CD4-positive, alpha-beta T cell treated with Interleukin-6 at 100 ng/mL for 8 hours (primary cell): ENCODE results near the gene CD44.

Source experiments
- DNase-seq: peaks from one replicate; pipeline ENCODE4 v3.0.0-alpha.2; 2020; ENCODE audit warnings: mixed read lengths, low spot score

Gene CD44

DNA sequence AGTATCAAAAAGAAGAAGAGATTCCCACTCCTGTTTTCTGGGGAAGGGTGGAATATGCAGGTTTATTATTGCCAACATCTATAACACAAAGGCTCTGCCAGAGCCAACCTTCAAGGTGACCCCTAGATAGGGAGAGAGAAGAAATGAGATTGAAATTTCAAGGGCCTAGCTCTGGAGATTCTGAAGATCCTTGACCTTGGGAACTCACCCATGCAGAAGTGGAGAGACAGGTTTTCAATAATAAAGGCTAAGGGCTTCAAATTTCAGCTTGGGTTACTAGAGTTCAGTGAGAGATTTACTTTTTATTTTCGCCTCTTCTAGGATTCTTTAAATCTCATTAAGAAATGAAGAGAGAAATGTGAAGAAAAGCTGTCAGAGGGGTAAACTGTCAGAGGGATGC lies 98.4 kb downstream of the CD44 start:
- no peak for DNase-seq

DNA sequence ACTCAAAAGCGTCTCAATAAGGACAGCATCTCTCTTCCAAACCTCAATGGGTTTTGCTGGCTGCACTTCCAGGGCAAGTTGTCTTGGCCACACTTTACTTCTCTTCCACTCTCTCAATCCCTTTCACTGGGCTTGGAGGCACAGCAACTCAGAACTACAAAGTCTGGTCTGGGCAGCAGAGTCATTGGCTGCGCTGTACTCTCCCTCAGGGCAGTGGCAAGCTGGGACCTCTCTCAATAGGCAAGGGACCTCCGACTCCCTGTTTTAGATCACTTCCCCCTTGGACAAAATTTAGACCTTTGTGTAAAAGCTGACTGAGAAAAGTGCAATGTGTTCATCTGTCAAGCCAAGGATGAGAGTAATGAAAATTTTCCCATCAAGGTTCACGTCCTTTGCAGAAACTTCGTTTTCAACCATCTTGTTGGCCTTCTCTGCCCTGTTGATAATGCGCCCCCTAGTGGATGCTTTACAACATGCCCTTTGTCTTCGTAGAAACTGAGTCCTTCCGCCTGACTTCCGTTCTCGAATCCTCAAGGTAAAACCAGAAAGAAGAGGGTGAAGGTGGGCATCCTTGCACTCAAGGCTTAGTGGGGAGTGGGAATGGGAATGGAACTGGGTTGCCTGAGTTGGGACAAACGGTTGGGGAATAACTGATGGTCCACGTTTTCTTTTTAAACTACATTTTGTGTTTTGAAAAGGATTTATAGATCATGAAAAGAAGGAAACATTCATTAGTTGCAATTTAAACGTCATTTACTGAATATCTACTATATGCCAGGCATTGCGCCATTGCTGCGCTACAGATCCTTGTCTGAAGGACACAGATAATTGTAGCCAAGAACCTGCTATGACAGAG lies 99.1 kb downstream of the CD44 start:
- DNase-seq = peak; percentile 59

DNA sequence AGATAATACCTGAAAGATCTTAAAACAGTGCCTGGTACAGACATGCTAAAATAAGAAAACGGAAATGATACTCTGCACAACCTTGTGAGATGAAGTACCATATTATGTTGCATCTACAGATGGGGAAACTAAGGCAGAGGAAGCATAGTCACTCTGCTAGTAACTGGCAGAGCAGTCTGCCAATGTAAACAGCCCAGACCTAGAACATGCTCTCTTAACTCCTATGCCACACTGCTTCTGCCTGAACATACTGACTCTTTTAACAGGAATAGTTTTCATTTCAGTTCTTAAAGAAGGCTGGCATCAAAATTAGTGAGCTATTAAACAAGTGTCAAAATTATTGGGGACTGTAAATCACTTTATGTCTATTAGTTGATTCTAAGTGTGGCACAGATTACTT lies 99.9 kb downstream of the CD44 start:
- no peak for DNase-seq

DNA sequence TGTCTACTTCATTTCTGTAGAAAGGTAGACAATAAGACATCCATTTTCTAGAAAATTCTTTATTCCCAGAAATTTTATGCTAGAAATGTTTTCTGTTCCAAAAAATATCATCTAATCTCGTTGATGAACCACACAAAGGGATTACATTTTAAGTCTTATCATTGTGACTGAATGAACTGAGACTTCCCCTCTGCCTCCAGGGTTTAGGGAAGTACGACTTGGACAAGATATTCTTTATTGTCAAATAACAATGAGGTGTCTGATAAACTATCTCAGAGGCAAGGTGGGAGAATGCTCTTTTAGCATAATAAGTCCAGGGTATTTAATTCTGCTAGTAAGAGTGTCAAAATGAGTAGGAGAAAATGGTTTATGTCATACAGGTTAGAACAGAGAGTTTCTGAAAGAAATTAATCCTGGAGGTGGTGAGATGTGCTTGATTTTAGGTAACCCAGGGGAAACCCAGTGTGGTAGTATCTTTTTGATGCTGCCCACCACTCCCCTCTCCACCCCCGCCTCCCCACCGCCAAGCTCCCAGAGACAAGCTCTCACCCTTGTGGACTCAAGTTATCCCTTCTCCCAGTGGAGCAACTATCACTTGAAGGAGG lies 100.6 kb downstream of the CD44 start:
- DNase-seq = no peak

DNA sequence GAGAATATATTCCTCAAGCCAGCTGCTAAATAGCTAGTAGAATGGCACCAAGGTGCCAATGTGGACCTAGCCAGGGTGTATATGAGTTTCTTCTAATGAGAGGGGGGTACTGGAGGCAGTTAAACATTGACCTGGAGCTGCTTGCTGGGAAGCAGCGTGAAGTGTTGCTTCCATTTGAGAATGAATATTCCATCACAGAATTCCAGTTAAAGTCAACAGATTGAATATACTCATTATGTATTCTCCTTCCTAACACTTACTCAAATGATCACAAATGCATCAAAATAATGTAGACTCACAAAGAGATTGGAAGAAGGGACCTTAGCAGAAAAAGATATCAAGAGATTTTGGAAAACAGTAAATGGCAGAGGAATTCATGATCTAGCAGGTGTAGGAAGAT lies 102.1 kb downstream of the CD44 start:
- DNase-seq = no peak

DNA sequence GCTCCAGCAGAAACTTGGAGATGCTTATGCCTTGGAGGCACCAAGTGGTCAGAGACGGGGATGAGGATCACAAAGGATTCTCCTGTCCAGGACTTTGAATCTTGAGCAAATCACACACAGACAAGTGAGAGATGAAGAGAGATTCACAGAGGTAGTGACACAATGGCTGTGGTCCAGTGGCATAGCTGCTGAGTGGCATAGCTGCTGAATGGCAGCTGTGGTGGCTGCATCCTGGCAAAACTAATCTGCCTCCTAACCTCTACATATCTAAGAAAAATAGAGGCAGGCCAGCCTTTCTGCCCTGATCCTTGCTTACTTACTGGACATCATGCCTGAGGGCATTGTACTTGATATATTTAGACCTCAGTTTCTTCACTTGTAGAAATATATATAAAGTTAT lies 102.6 kb downstream of the CD44 start:
- no peak for DNase-seq

DNA sequence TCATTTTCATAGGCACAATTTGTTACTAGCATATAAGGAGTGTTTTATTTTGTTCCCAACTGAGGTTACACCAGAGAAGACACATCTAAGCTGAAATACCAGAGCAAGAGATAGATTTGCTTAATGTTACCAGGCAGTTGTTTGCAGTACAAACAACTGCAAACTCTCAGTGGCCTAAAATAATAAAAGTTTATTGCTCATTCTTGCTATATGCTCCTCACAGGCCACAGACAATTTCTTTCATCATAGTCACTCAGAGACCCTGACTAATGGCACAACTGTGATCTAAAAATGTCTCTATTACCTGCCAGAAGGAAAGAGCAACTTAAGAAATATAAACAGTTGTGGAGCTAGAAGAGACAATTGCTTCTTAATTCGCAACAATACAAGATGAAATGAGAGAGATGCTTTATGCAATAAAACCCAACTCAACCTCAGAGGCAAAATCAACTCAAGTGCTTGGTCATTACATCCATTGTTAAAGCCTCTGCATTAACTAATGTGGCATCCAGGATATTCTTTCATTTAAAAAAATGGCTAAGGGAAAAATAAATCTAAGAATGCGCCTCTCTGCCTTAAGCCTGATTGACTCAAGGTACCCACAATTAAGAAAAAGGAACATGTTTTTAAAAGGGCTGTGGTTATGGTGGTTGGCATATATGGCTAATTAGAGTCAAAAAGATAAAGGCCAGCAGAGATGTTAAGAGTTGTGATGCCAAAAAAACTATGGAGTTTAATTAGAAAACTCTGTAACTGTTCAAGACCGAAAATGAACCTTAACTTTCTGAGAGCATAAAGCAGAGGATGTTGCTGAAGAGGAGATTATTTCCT lies 103.7 kb downstream of the CD44 start:
- DNase-seq = no peak

DNA sequence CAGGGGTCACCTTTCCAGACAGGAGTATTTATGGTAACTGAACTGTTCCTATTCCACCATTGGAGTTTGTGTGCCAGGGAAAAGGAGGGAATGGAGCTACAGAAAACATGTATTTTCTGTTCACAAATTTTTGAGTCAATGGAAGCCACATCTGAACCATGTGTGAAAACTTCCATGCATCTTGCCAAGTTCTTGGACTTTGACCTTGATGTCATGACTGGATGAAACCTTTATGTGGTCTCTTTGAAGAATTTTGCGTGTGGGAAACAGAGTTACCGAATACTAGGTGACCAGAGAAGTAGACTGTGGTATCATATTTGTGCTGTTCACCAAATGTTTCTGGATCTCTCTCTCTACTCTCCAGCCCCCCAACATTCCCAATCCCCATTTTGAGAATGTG lies 104.8 kb downstream of the CD44 start:
- DNase-seq = no peak

DNA sequence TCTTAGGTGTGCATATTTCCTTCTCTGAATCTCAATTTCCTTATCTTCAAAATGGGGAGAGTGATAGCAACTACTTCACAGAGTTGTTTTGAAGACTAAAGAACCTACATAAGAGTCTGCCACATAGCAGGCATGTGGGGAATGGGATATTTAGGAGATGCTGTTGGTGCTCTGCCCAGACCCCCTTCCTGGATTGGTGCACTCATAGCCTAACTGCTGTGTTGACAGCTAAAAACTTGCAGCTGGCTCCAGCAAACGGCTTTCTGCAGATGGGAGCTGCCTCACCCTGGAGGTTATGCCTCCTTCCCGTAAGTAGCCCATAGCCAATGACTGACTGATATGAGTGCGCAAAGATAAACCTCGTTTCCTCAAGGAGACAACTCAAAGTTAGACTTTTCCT lies 106.1 kb downstream of the CD44 start:
- no peak for DNase-seq

DNA sequence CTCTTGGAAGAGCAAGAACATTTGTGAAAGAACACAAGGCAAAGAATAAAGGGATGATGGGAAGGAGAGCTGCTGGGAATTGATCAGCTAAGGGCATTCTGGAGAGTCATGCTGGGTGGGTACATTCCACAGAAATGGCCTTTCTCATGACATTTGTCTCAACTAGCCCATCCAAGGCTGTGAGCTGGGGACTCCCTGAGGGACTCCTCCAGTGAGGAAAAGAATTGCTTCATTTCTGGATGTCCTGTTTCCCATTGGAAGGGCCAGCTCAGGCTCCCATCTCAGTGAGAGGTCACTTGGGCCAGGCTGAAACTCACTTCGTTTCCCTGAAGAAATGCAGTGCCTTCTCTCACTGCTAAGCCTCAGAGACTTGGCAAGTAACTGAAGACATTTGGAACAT lies 106.8 kb downstream of the CD44 start:
- DNase-seq = no peak

DNA sequence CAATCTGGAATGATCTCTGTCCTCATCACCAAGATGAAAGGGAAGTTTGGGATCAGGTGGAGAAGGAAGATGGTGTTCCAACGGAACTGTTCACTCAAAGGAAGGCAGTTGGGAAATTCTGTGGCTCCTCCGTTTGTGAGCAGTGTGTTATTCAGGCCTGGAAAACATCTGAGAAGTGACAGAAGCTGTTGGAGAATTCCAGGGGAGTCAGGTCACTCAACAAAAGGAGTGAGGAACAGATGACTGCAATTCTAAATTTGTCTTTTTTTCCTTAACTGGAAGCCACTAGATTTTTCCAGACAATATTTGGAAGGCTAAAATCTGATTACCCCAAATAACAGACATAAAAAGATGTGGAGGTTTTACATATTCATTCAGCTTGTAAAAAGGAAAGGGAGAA lies 107.8 kb downstream of the CD44 start:
- no peak for DNase-seq

DNA sequence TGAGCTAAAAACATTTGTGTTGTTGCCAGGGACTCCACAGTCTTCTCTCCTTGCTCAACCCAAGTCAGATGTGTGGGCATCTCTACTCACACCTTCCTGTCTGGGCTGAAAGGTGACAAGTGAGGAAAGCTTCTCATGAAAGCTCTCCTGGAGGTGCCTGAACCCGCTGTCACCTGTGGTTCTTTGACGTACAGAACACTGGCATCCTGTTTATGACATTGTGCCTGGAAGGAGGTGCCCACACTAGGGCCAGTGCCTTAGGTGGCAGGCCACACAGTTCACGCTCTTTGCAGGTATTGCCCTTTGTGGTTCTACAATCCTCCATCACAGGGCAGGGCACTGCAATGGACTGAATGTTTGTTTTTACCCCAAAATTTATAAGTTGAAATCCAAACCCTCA lies 108.5 kb downstream of the CD44 start:
- DNase-seq = peak; percentile 85

DNA sequence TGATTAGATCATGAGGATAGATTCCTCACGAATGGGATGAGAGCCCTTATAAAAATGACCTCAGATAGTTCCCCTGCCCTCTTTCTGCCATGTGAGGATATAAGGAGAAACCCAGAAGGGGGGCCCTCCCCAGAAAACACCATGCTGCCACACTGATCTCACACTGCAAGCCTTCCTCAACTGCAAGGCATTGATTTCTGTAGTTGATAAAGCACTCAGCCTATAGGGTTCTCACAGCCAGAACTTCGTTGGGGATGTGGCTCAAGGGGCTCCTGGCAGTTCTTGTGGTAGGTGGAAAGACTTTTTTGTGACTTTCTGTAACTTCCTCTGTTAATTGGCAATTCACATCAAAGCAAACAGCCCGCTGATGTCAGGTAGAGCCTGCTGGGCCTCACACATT lies 108.9 kb downstream of the CD44 start:
- DNase-seq = peak; percentile 44

DNA sequence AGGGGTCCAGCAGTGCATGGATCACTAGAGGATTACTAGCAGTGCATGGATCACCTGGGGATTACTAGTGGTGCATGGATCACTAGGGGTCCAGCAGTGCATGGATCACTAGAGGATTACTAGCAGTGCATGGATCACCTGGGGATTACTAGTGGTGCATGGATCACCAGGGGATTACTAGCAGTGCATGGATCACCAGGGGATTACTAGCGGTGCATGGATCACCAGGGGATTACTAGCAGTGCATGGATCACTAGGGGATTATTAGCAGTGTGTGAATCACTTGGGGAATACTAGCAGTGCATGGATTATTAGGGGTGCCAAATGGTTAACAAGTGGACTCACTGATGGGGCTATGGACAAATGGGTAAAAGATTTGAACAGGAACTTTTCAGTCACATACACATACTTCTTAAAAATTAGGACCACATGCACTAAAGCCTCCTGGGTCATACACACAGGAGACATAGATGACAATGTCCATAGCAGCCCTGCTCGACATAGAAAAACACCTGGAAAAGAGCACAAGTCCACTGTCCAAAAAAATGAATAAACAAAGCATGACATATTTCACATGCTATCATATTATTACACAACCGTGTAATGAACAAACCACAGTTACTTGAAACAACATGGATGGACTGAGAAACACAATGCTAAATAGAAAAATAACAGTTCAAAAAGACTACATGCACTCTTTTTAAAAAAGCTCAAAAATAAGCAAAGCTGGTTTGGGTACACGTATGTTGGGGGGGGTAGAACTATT lies 109.8 kb downstream of the CD44 start:
- DNase-seq = no peak

DNA sequence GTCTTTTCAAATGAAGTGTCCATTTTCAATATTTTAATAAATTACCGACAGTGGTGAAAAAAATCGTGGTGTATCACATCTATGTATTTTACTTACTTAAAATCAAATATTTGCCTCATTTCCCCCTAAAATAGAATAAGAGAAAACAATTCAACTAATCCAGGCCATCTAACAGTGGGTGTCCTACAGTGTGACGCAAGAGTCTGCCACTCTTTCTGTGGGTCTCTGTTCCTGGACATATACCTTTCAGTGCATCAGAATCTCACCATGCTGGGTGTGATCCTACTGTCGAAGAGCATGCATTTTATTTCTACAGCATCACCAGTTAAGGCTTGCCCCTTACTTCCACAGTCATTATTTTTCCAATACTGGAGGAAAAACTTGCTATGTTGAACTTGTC lies 111.2 kb downstream of the CD44 start:
- DNase-seq = no peak

DNA sequence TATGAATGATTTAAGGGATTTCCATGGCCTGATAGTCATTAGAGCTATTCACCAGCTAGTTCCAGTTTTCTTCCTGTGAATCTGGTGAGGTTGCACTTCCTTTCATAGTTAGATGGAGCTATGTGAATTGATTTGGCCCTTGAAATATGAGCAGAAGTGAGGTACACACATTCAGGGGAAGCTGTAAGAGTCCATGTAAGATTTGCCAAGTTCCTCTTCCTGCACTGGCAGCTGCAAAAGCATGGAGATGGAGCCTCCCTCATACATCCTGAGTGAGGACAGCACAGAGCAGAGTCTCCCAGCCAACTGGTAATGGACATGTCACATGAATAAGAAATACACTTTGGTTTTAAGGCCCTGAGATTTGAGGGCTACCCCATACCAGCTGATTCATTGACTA lies 111.7 kb downstream of the CD44 start:
- no peak for DNase-seq

DNA sequence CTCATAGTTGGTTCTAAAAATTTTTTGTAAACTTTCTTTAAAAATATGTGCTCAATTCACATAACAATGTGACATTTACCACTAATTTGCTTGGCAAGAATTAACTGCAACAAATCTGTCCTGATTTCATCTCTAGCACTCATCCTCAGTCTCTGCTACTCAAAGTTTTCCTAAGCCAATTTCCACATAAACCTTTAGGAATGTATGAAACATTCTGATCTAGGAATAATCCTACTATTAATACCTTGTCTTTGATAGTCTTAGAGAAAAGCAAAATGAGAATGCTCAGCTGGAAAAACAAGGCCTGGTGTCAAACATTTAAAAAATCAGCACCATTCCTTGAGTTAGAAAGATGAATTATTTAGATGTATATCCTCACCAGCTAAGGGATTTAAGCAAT lies 114.3 kb downstream of the CD44 start:
- DNase-seq = no peak

DNA sequence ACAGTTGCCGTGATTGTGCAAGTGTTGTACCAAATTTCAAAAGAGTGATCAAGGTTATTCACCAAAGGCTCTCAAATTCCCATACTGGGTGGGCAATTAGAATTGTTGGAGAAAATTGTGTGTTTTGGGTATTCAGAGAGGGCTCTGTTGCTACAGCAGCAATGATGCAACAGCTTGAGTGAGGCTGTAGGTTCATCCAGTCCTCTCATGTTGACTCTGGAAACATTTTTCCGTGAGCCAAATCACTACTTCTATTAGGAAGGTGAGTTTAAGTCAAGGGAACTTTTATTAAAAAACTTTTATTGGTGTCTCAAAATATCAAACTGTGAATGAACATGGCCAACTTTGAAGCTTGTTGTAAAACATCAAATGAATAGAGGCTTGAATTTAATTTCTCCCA lies 116.5 kb downstream of the CD44 start:
- DNase-seq = no peak

DNA sequence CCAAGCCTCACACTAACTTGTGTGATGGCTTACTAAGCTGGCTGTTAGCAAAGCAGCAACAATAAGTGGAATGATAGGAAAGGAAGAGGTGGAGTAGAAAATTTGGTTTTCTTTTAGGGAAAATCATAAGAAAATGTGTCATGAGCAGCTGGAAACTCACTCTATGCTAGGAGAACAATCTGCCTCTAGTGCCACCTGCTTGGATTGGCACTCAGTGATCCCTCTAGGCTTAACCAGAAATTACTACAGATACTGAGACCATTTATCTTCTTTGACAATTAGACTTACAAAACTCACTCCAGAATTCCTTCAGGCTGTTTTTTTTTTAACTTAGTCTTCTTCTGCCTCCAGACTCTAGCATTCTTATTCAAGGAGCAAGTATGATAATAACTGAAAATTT lies 117.3 kb downstream of the CD44 start:
- no peak for DNase-seq

DNA sequence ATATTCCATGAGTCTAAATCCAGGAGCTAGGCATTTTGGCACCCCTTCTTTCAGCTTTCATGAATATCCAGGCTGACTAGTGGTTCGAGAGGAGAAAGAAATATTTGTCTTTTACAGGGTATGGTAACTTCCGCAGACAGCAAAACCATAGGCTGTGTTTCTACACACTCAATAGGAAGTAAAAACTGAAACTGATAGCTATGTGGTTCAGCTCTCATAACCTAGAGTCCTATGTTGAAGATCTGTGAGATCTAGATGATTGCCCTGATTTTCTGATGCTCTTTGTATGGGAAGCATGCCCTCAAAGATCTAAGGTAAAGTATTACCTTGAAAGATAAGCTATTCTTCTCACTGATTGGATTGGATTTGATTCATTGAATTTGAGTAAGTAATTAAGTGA lies 118.3 kb downstream of the CD44 start:
- DNase-seq = peak; percentile 48

DNA sequence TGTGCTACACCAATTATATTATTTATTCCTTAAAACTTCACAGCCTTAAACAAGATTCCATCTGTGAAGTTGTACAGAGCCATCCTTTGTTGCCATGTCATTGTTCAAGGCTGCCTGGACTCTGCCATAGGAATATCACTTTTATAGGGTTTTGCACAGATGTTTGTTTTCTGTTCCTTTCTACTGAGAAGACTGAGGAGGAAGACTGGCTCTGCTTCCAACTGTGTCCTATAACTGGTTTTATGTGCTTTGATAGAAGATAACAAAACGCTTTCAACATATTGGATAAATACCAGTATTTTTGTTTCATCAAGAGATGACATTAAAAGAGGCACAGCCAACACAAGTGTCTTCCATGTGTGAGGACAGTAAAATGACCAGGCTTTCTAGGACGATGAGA lies 120.6 kb downstream of the CD44 start:
- DNase-seq = no peak

DNA sequence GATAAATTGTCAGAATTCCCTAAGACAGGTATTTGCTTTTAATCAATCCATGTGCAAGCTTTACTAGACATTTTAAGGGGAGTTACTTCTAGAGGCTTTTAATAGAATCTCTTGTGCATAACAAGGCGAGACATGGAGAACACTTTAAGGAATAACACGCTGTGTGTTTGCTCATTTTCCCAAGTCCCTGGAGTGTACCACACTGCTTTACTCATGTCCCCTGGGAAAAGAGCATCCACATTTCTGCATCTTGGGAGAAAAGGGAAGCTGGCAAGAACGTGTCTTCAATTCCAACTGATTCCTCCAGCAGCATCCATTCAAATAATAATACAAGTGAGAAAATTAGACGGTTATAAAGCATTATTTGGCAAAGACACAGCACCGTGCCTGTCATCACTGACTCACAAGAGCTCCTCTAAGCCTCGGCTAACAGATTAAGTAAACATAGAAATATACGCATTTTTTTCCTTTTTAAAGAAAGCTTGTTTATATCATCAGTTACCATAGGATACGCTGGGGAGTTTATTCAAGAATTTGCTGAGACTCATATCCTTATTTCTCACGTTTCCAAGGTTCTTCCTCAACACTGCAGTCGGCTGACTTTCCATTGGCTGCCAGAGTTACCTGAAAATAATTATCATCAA lies 121.5 kb downstream of the CD44 start:
- no peak for DNase-seq
